Transverse colon (tissue), 4 donors: ENCODE data around the gene WNK4. TPM values are rescaled to one million over a fixed set of nuclear protein-coding genes. Genes with fewer than 3 reads are reported as not detected.
"Not testable (repeated sequence)": the region's sequence is repeated elsewhere in the genome, so short reads cannot be mapped to it uniquely, and the experiment has no call there.

Experiments used
- DNase-seq: peaks from one replicate; pipeline ENCODE4 v3.0.0-alpha.2; 2019
- H3K27ac ChIP-seq, 4 donors: fragments of 200-600 bp; sonication (generic); 2 replicates each; pipeline ENCODE4 v1.5.1; 2016 to 2018; ENCODE audit warnings: inconsistent platforms in 4 of 4
- H3K27me3 ChIP-seq: fragments of 200-600 bp; sonication (generic); 2 replicates; pipeline ENCODE4 v1.5.1; 2017; ENCODE audit warnings: inconsistent platforms
- H3K36me3 ChIP-seq, 4 donors: fragments of 200-600 bp; sonication (generic); 2 replicates each; pipeline ENCODE4 v1.5.1; 2017 to 2019; ENCODE audit warnings: inconsistent platforms in 4 of 4
- H3K4me1 ChIP-seq, 4 donors: fragments of 200-600 bp; sonication (generic); 2 replicates each; pipeline ENCODE4 v1.5.1; 2017 to 2020; ENCODE audit warnings: inconsistent platforms in 4 of 4
- H3K4me3 ChIP-seq, 4 donors: fragments of 200-600 bp; sonication (generic); 1 replicate in 1 of 4; 2 replicates in 3 of 4; pipeline versions ENCODE4 v1.5.1 to v1.6.1; 2017 to 2019; ENCODE audit warnings: inconsistent platforms in 4 of 4
- H3K9me3 ChIP-seq, 2 donors: fragments of 200-600 bp; sonication (generic); 2 replicates each; pipeline ENCODE4 v1.5.1; 2017 to 2019; ENCODE audit warnings: inconsistent platforms in 2 of 2
- CTCF ChIP-seq, 5 experiments: fragments of 200-600 bp in 3 of 5; fragments of 450-650 bp in 2 of 5; sonication (generic) in 3 of 5; IDR thresholded peaks; 1 replicate in 2 of 5; 2 replicates in 3 of 5; pipeline ENCODE4 v1.5.1; 2016 to 2017; ENCODE audit warnings: antibody characterized with exemption in 5 of 5, inconsistent platforms in 3 of 5, mild to moderate bottlenecking in 2 of 5, moderate library complexity in 1 of 5
- EP300 ChIP-seq: sonication (generic); formaldehyde crosslinking; IDR thresholded peaks from one replicate; pipeline ENCODE4 v1.6.1; 2017; ENCODE audit warnings: antibody characterized with exemption, low read depth
- POLR2A ChIP-seq: fragments of 450-650 bp; IDR thresholded peaks from one replicate; pipeline ENCODE4 v1.6.1; 2016; ENCODE audit warnings: antibody characterized with exemption, mild to moderate bottlenecking, moderate library complexity
- POLR2AphosphoS5 ChIP-seq, 3 donors: sonication (generic); formaldehyde crosslinking; IDR thresholded peaks; one replicate each; pipeline ENCODE4 v1.6.1; 2016; ENCODE audit warnings: antibody characterized with exemption in 3 of 3
- WGBS, 2 donors: methylation state at CpG; one replicate each; pipeline ENCODE4 v1.1.5; 2018; ENCODE audit warnings: low coverage in 1 of 2; 5-methylcytosine and 5-hydroxymethylcytosine counted together
- in situ Hi-C, 4 donors: fragments of 200-750 bp; cut with MboI; loops; one replicate each; pipeline versions ENCODE4 v1.15.0 to v1.15.1; 2017; ENCODE audit warnings: low sequenced_read_pairs in 3 of 4, low pct_ligation_motif_present in 1 of 4, low pct_unique_long_range_greater_than_20kb in 1 of 4
- intact Hi-C: fragments of 100-400 bp; cut with DNase I; formaldehyde crosslinking; loops from one replicate; pipeline ENCODE4 v1.15.1; 2023; ENCODE audit warnings: low total_unique reads
- total RNA-seq, 4 donors: library from RNA; depleted of rRNA; stranded (reverse); fragments of >200 nt; gene quantifications; one replicate each; pipeline ENCODE4 v1.1.0, GENCODE V29; 2016

The WNK4 gene
- total RNA-seq, 4 donors from 2014 or later = 17.9 to 87.6 (median 40.9) TPM

DNA sequence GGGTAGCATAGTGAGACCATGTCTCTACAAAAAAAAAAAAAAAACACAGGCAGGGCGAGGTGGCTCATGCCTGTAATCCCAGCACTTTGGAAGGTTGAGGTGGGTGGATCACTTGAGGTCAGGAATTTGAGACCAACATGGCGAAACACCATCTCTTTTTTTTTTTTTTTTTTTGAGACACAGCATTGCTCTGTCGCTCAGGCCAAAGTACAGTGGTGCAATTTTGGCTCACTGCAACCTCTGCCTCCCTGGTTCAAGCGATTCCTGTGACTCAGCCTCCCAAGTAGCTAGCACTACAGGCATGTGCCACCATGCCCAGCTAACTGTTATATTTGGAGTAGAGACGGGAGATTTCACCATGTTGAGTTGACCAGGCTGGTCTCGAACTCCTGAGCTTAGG, 14.3 kb upstream of the WNK4 start:
- H3K27me3 ChIP-seq = peaks cover 14% of the 10 kb centered on the region
- no peak overlapping the region for H3K27ac ChIP-seq
- in situ Hi-C loops = no loop called here
- intact Hi-C loops = loop anchor here (10.0 kb wide), 1 partner anchor 181 kb away; no protein-coding TSS in a partner anchor
- 82% methylated on average over 6 of the region's 6 CpGs; no CpG with 5 or more reads in 1 of the 2 donors for WGBS, 2 donors
- H3K4me3 ChIP-seq = no peak overlapping the region
- no peaks in the 10 kb centered on the region for H3K9me3 ChIP-seq
- TF ChIP-seq CTCF (IDR thresholded peaks at IDR 0.05) = no peak
- TF ChIP-seq EP300 = no peak
- no peak for TF ChIP-seq POLR2A
- TF ChIP-seq POLR2AphosphoS5 (IDR thresholded peaks at IDR 0.05) = no peak
- H3K36me3 ChIP-seq = no peaks in the 10 kb centered on the region
- peaks cover 5 to 11% (median 8%) of the 10 kb centered on the region in 4 donors for H3K4me1 ChIP-seq
- DNase-seq = no peak

DNA sequence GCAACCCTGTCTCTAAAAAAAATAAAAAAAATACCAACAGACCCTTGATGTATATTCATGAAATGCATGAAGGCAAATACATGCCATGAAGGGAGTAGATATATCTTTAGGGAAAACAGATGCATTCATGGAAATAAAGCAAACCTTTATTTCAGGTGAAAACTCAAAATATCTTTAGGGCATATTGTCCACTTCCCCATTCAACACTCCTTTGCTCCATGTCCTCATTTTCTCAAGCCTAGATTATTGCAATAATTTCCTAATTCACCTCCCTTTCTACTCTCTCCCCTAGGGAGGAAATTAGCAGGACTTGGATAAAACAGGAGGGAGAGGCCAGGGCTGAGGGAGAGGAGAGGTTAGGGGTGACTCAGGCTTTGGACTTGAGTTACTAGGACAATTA, 12.9 kb upstream of the WNK4 start:
- intact Hi-C loops (loop anchor here (10.0 kb wide), 1 partner anchor 183 kb away; no protein-coding TSS in a partner anchor), in situ Hi-C loops (no loop called here)
- Histone ChIP-seq H3K36me3 (no peaks in the 10 kb centered on the region), H3K4me3 (no peak overlapping the region), H3K27me3 (peaks cover under 1% of the 10 kb centered on the region), H3K27ac (no peak overlapping the region), H3K4me1 (peaks cover 0 to 4% (median 2%) of the 10 kb centered on the region in 4 donors), H3K9me3 (no peaks in the 10 kb centered on the region)
- no peak for DNase-seq
- TF ChIP-seq POLR2AphosphoS5 (IDR thresholded peaks at IDR 0.05) (no peak), POLR2A (no peak), EP300 (no peak), CTCF (IDR thresholded peaks at IDR 0.05) (no peak)

DNA sequence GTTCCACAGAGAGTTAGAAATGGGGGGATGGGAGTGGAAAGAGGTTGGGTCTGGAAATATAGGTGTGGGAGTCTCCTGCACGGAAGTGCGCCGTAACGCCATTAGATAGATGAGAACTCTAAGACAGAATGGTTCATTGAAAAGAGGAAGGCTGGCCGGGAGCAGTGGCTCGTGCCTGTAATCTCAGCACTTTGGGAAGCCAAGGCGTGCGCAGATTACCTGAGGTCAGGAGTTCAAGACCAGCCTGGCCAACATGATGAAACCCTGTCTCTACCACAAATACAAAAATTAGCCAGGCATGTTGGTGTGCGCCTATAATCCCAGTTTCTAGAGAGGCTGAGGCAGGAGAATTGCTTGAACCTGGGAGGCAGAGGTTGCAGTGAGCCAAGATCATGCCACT, 12.4 kb upstream of the WNK4 start:
- intact Hi-C loops = loop anchor here (10.0 kb wide), 1 partner anchor 183 kb away; no protein-coding TSS in a partner anchor
- H3K9me3 ChIP-seq, H3K4me1 ChIP-seq, H3K27ac ChIP-seq, H3K27me3 ChIP-seq, DNase-seq, H3K36me3 ChIP-seq, in situ Hi-C loops, H3K4me3 ChIP-seq: not testable (repeated sequence)
- 76 to 85% methylated on average over 4 to 9 of the region's 9 CpGs for WGBS, 2 donors

DNA sequence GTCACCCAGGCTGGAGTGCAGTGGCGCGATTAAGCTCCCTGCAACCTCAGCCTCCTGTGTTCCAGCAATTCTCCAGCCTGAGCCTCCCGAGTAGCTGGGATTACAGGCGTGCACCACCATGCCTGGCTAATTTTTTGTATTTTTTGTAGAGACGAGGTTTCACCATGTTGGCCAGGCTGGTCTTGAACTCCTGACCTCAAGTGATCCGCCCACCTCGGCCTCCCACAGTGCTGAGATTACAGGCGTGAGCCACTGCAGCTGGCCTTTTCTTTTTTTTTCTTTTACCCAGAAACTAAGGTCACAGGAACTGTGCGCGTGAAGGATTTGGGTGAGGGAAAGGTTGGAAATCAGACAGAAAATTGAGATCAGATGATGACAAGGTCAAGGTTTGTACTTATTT, 10.4 kb upstream of the WNK4 start:
- peaks cover 3 to 19% (median 14%) of the 10 kb centered on the region in 4 donors for H3K4me1 ChIP-seq
- H3K9me3 ChIP-seq, in situ Hi-C loops, H3K4me3 ChIP-seq, H3K27me3 ChIP-seq, H3K27ac ChIP-seq, H3K36me3 ChIP-seq, DNase-seq: not testable (repeated sequence)
- intact Hi-C loops = loop anchor here (5.0 to 10.0 kb wide), 2 partner anchors 185 to 983 kb away; partner anchors contain the start of gene JUP
- 77% methylated on average over 10 of the region's 10 CpGs for WGBS, 2 donors

DNA sequence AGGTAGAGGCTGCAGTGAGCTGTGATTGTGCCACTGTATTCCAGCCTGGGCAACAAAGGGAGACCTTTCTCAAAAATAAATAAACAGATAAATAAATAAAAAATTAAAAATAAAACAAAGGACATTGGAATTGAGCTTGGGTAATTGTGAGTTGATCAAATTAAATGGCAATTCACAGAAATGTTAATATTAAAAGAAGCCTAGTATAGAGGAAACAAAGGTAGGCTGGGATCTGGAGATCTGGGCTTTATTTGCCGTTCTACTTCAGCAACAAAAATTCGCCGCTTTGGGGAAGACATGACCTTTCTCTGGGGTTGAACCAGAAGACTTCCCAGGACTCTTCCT, 7.5 kb upstream of the WNK4 start:
- Histone ChIP-seq H3K27ac (peak overlapping the region; percentile 86 to 89 (median 88)), H3K4me1 (peaks cover 3 to 27% (median 15%) of the 10 kb centered on the region in 4 donors), H3K27me3 (no peaks in the 10 kb centered on the region), H3K4me3 (peak overlapping the region in 3 of 4 donors; percentile 69 to 77 (median 75)), H3K36me3 (peaks cover 0 to 18% (median 9%) of the 10 kb centered on the region in 4 donors), H3K9me3 (no peaks in the 10 kb centered on the region)
- TF ChIP-seq EP300 = no peak
- no peak for TF ChIP-seq POLR2A
- no peak for TF ChIP-seq CTCF (IDR thresholded peaks at IDR 0.05)
- no peak for TF ChIP-seq POLR2AphosphoS5 (IDR thresholded peaks at IDR 0.05)
- 0 to 4% methylated on average over 3 of the region's 3 CpGs for WGBS, 2 donors
- intact Hi-C loops (loop anchor here (5.0 kb wide), 1 partner anchor 986 kb away; the partner anchor contains the start of gene JUP), in situ Hi-C loops (no loop called here)
- no peak for DNase-seq
